ENCODE measurements around the gene CDH18. TPM values are rescaled to one million over a fixed set of nuclear protein-coding genes. Genes with fewer than 3 reads are reported as not detected.

Gene CDH18
- total RNA-seq, 1 experiment from 2014 or later, result 7.0 TPM

DNA sequence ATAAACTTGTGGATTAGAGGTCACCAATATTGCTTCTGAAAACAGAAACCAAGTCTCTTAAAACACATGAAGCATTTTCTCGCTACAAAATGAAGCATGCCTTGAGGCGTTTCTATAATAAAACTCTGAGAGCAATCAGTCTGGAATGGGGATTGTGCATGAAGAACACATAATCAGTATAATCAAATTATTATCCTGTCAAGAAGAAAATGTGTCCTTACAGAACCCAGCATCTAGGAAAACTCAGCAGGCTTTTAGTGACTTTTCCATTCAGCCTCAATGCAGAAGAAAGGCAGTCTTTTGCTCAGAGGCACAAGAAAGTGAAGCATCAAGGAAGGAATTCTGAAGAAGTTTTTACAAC lies 121.9 kb downstream of the CDH18 start:
- BruUV-seq (replicated peaks), result no TSS peak
- TF ChIP-seq, protein P1, sequence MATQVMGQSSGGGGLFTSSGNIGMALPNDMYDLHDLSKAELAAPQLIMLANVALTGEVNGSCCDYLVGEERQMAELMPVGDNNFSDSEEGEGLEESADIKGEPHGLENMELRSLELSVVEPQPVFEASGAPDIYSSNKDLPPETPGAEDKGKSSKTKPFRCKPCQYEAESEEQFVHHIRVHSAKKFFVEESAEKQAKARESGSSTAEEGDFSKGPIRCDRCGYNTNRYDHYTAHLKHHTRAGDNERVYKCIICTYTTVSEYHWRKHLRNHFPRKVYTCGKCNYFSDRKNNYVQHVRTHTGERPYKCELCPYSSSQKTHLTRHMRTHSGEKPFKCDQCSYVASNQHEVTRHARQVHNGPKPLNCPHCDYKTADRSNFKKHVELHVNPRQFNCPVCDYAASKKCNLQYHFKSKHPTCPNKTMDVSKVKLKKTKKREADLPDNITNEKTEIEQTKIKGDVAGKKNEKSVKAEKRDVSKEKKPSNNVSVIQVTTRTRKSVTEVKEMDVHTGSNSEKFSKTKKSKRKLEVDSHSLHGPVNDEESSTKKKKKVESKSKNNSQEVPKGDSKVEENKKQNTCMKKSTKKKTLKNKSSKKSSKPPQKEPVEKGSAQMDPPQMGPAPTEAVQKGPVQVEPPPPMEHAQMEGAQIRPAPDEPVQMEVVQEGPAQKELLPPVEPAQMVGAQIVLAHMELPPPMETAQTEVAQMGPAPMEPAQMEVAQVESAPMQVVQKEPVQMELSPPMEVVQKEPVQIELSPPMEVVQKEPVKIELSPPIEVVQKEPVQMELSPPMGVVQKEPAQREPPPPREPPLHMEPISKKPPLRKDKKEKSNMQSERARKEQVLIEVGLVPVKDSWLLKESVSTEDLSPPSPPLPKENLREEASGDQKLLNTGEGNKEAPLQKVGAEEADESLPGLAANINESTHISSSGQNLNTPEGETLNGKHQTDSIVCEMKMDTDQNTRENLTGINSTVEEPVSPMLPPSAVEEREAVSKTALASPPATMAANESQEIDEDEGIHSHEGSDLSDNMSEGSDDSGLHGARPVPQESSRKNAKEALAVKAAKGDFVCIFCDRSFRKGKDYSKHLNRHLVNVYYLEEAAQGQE (IDR thresholded peaks at IDR 0.05; ENCODE audit: insufficient read depth in 1 of 2, low read depth in 2 of 2, low read length in 1 of 2), result no peak
- TF ChIP-seq, protein P2, sequence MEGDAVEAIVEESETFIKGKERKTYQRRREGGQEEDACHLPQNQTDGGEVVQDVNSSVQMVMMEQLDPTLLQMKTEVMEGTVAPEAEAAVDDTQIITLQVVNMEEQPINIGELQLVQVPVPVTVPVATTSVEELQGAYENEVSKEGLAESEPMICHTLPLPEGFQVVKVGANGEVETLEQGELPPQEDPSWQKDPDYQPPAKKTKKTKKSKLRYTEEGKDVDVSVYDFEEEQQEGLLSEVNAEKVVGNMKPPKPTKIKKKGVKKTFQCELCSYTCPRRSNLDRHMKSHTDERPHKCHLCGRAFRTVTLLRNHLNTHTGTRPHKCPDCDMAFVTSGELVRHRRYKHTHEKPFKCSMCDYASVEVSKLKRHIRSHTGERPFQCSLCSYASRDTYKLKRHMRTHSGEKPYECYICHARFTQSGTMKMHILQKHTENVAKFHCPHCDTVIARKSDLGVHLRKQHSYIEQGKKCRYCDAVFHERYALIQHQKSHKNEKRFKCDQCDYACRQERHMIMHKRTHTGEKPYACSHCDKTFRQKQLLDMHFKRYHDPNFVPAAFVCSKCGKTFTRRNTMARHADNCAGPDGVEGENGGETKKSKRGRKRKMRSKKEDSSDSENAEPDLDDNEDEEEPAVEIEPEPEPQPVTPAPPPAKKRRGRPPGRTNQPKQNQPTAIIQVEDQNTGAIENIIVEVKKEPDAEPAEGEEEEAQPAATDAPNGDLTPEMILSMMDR (IDR thresholded peaks at IDR 0.05), result no peak
- TF ChIP-seq SIN3A (IDR thresholded peaks at IDR 0.05; ENCODE audit: borderline replicate concordance, insufficient read depth, low read depth, low read length) (no peak), TCF7L2 (IDR thresholded peaks at IDR 0.05; ENCODE audit: low read depth, low read length) (no peak), POLR2AphosphoS5 (IDR thresholded peaks at IDR 0.05; ENCODE audit: low read depth, low read length) (no peak)
- CTCF ChIA-PET, result no interaction called here
- no peak for ATAC-seq
- no peak for DNase-seq (ENCODE audit: low read depth, low spot score)
- Histone ChIP-seq H3K4me1 (ENCODE audit: control insufficient read depth, insufficient read depth, low read length) (no peaks in the 10 kb centered on the region), H3K27ac (ENCODE audit: low read length) (no peak overlapping the region), H3K27me3 (ENCODE audit: control insufficient read depth, insufficient read depth, low read length) (no peaks in the 10 kb centered on the region), H3K9me3 (ENCODE audit: control insufficient read depth, insufficient read depth, low read depth, low read length) (no peaks in the 10 kb centered on the region), H3K4me3 (ENCODE audit: low read depth in 2 of 2, low read length in 2 of 2) (peak overlapping the region in 1 of 2 experiments; percentile 3; a peak in 1 of 4 replicates), H3K36me3 (ENCODE audit: control insufficient read depth, insufficient read depth, low read length) (no peaks in the 10 kb centered on the region)
- POLR2A ChIA-PET, result no interaction called here
- in situ Hi-C loops (cut with HindIII; ENCODE audit: low pct_unique_long_range_greater_than_20kb, low sequenced_read_pairs), result no loop called here
- intact Hi-C loops (cut with micrococcal nuclease; ENCODE audit: unreplicated experiment), result no loop called here

DNA sequence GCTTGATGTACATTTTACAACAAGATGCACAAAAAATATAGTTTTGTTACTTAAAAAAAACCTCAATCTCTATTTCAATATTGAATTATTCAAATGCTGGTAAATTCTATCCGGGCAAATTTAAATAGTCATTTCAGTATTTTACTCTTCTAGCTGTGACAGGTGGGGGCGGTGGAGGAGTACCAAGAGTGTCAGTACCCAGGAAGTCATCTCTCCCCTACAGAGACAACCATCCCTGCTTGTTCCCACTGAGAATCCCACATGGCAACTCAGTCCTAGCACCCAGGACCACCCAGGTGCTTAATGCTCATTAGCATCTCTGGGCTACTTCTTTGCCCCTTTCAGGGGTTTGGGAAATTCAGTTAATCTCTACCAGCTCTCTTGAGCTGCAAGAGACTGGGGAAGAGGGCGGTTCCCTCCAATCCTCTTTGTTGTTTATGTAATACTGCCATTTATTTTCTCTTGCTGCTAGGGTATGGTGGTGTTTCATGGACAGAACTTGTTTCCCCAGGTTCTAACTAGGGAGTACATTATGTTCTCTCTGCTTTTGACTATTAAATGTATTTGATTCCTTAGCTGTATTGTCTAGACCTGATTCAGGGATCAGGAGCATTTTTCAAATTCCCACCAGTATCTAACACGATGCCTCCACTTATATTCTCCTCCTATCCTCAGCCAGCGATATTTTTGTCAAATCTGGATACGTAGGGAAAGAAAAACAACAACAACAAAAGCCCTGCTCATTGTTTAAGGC lies 122.5 kb downstream of the CDH18 start:
- no peak for ATAC-seq
- no peaks in the 10 kb centered on the region for H3K9me3 ChIP-seq (ENCODE audit: control insufficient read depth, insufficient read depth, low read depth, low read length)
- TF ChIP-seq, protein P2 (IDR thresholded peaks at IDR 0.05), result no peak
- no peak for TF ChIP-seq SIN3A (IDR thresholded peaks at IDR 0.05; ENCODE audit: borderline replicate concordance, insufficient read depth, low read depth, low read length)
- H3K36me3 ChIP-seq (ENCODE audit: control insufficient read depth, insufficient read depth, low read length), result no peaks in the 10 kb centered on the region
- no peak for DNase-seq (ENCODE audit: low read depth, low spot score)
- CTCF ChIA-PET, result no interaction called here
- POLR2A ChIA-PET, result no interaction called here
- no peaks in the 10 kb centered on the region for H3K4me1 ChIP-seq (ENCODE audit: control insufficient read depth, insufficient read depth, low read length)
- in situ Hi-C loops (cut with HindIII; ENCODE audit: low pct_unique_long_range_greater_than_20kb, low sequenced_read_pairs), result no loop called here
- no peak overlapping the region; the same call in 1 of the 2 replicates for H3K27ac ChIP-seq (ENCODE audit: low read length)
- BruUV-seq (replicated peaks), result no TSS peak
- H3K4me3 ChIP-seq (ENCODE audit: low read depth in 2 of 2, low read length in 2 of 2), result peak overlapping the region in 1 of 2 experiments; percentile 3; a peak in 1 of 4 replicates
- no peaks in the 10 kb centered on the region for H3K27me3 ChIP-seq (ENCODE audit: control insufficient read depth, insufficient read depth, low read length)
- intact Hi-C loops (cut with micrococcal nuclease; ENCODE audit: unreplicated experiment), result no loop called here

All from Panc1 (cell line).